Stimulated activated CD4-positive, alpha-beta T cell treated with anti-CD3 and anti-CD28 coated beads, TNF-alpha, amount 100 ng/mL, for 24 hours (primary cell): ENCODE measurements around the gene OR2F2.

Experiments used
- DNase-seq, 3 experiments: peaks; one replicate each; pipeline ENCODE4 v3.0.0-alpha.2; 2020; ENCODE audit warnings: low read depth in 3 of 3

Gene OR2F2

GRCh38 chr7:143914938-143915652 is 19.9 kb upstream of the OR2F2 start:
- DNase-seq = no peak

- no peak for DNase-seq
Measured at GRCh38 chr7:143924851-143925250, 10.2 kb upstream of the OR2F2 start.

GRCh38 chr7:143929224-143929920 is 5.7 kb upstream of the OR2F2 start:
- DNase-seq = no peak

- no peak for DNase-seq
Measured at GRCh38 chr7:143931739-143932138, 3.3 kb upstream of the OR2F2 start.

- DNase-seq = no peak
Measured at GRCh38 chr7:143936087-143937009, 1.3 kb downstream of the OR2F2 start.

GRCh38 chr7:143938379-143939243 is 3.6 kb downstream of the OR2F2 start:
- no peak for DNase-seq

GRCh38 chr7:143945423-143945822 is 10.4 kb downstream of the OR2F2 start:
- DNase-seq = no peak

- DNase-seq = no peak
Measured at GRCh38 chr7:143947111-143947510, 12.1 kb downstream of the OR2F2 start.

GRCh38 chr7:143948733-143949132 is 13.7 kb downstream of the OR2F2 start:
- no peak for DNase-seq

- DNase-seq = no peak
Measured at GRCh38 chr7:143953421-143953820, 18.4 kb downstream of the OR2F2 start.

- no peak for DNase-seq
Measured at GRCh38 chr7:143954135-143954534, 19.1 kb downstream of the OR2F2 start.

- no peak for DNase-seq
Measured at GRCh38 chr7:143954544-143954943, 19.5 kb downstream of the OR2F2 start, which contains the start of gene OR2F1. Gene OR2F1, plus strand, starts transcription at chr7:143954844. Its CDS starts 5,127 bp downstream, at chr7:143959971.

GRCh38 chr7:143958781-143959180 is 23.7 kb downstream of the OR2F2 start:
- DNase-seq = no peak

- no peak for DNase-seq
Measured at GRCh38 chr7:143960813-143961610, 26.0 kb downstream of the OR2F2 start.

GRCh38 chr7:143965280-143965679 is 30.2 kb downstream of the OR2F2 start:
- DNase-seq = no peak

GRCh38 chr7:143967398-143967797 is 32.4 kb downstream of the OR2F2 start:
- no peak for DNase-seq

- no peak for DNase-seq
Measured at GRCh38 chr7:143973870-143974416, 38.9 kb downstream of the OR2F2 start.

- no peak for DNase-seq
Measured at GRCh38 chr7:143974459-143974858, 39.4 kb downstream of the OR2F2 start.

- no peak for DNase-seq
Measured at GRCh38 chr7:143975617-143976016, 40.6 kb downstream of the OR2F2 start.

- DNase-seq = no peak
Measured at GRCh38 chr7:143978585-143978984, 43.6 kb downstream of the OR2F2 start.
